PC-9 (cell line): ENCODE data around the gene SRBD1.

ENCODE experiments used
- EZH2 ChIP-seq: fragments of 200-600 bp; sonication (generic); IDR thresholded peaks from 2 replicates; pipeline ENCODE4 v1.8.0; 2017; ENCODE audit warnings: antibody characterized with exemption, low read depth
- TF ChIP-seq, protein P1 (sequence below): fragments of 200-600 bp; sonication (generic); conservative IDR thresholded peaks from 2 replicates; pipeline ENCODE4 v1.6.1; 2017; ENCODE audit warnings: mixed run types, antibody characterized with exemption, mild to moderate bottlenecking, moderate library complexity

- no peak for TF ChIP-seq EZH2
- TF ChIP-seq, protein P1, sequence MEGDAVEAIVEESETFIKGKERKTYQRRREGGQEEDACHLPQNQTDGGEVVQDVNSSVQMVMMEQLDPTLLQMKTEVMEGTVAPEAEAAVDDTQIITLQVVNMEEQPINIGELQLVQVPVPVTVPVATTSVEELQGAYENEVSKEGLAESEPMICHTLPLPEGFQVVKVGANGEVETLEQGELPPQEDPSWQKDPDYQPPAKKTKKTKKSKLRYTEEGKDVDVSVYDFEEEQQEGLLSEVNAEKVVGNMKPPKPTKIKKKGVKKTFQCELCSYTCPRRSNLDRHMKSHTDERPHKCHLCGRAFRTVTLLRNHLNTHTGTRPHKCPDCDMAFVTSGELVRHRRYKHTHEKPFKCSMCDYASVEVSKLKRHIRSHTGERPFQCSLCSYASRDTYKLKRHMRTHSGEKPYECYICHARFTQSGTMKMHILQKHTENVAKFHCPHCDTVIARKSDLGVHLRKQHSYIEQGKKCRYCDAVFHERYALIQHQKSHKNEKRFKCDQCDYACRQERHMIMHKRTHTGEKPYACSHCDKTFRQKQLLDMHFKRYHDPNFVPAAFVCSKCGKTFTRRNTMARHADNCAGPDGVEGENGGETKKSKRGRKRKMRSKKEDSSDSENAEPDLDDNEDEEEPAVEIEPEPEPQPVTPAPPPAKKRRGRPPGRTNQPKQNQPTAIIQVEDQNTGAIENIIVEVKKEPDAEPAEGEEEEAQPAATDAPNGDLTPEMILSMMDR, result no peak
Observed at GRCh38 chr2:45575881-45576280, 35.2 kb downstream of the SRBD1 start.
